Prostate gland (tissue), 2 donors: ENCODE measurements around the gene JAKMIP2.

ENCODE experiments used
- POLR2A ChIP-seq: fragments of 450-650 bp; IDR thresholded peaks from one replicate; pipeline ENCODE4 v1.6.1; 2016; ENCODE audit warnings: antibody characterized with exemption, mild to moderate bottlenecking
- TF ChIP-seq, protein P1 (sequence below), 4 experiments: fragments of 200-600 bp in 2 of 4; fragments of 450-650 bp in 2 of 4; sonication (generic) in 2 of 4; IDR thresholded peaks; 1 replicate in 3 of 4; 2 replicates in 1 of 4; pipeline ENCODE4 v1.5.1; 2016 to 2019; ENCODE audit warnings: antibody characterized with exemption in 4 of 4, mild to moderate bottlenecking in 2 of 4, moderate library complexity in 2 of 4

DNA sequence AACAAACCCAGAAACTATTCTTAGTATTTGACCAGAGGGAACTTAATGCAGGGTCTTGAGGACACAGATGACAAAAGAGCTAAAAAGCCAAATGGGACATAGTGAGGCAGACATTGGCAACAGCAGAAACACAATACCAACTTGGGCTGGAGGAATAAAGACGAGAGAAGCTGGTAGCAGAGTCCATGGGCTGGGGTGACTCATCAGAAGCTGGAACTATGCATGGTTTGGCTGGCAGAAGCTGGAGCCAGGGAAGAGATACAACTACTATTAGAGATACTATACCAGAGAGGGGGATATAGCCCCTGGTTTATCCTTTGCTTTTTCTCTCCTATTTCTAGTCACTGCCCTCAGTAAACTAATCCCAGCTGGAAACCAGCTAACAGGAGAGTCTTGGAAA lies 243.5 kb downstream of the JAKMIP2 start:
- TF ChIP-seq, protein P1, sequence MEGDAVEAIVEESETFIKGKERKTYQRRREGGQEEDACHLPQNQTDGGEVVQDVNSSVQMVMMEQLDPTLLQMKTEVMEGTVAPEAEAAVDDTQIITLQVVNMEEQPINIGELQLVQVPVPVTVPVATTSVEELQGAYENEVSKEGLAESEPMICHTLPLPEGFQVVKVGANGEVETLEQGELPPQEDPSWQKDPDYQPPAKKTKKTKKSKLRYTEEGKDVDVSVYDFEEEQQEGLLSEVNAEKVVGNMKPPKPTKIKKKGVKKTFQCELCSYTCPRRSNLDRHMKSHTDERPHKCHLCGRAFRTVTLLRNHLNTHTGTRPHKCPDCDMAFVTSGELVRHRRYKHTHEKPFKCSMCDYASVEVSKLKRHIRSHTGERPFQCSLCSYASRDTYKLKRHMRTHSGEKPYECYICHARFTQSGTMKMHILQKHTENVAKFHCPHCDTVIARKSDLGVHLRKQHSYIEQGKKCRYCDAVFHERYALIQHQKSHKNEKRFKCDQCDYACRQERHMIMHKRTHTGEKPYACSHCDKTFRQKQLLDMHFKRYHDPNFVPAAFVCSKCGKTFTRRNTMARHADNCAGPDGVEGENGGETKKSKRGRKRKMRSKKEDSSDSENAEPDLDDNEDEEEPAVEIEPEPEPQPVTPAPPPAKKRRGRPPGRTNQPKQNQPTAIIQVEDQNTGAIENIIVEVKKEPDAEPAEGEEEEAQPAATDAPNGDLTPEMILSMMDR (IDR thresholded peaks at IDR 0.05): no peak
- no peak for TF ChIP-seq POLR2A
